Muscle layer of colon (tissue), 2 donors: ENCODE data around the gene SH2D3A.
"Not testable (repeated sequence)": the region's sequence is repeated elsewhere in the genome, so short reads cannot be mapped to it uniquely, and the experiment has no call there.

ENCODE experiments used
- H3K27ac ChIP-seq: one replicate; pipeline ENCODE4 v1.7.0; 2013; ENCODE audit warnings: low read depth, mild to moderate bottlenecking, low read length, moderate library complexity
- H3K27me3 ChIP-seq, 2 donors: one replicate each; pipeline ENCODE4 v1.7.0; 2013; ENCODE audit warnings: low read length in 2 of 2, mild to moderate bottlenecking in 2 of 2; ENCODE audit not compliant: insufficient read depth in 2 of 2, control insufficient read depth in 1 of 2
- H3K36me3 ChIP-seq: one replicate; pipeline ENCODE4 v1.7.0; 2013; ENCODE audit warnings: mild to moderate bottlenecking, low read length; ENCODE audit not compliant: insufficient read depth
- H3K4me1 ChIP-seq: one replicate; pipeline ENCODE4 v1.7.0; 2013; ENCODE audit warnings: mild to moderate bottlenecking, low read length; ENCODE audit not compliant: insufficient read depth
- H3K4me3 ChIP-seq, 2 donors: one replicate each; pipeline ENCODE4 v1.7.0; 2013; ENCODE audit warnings: low read length in 2 of 2, low read depth in 1 of 2, mild to moderate bottlenecking in 1 of 2, moderate library complexity in 1 of 2
- H3K9ac ChIP-seq: one replicate; pipeline ENCODE4 v1.7.0; 2013; ENCODE audit warnings: low read length
- H3K9me3 ChIP-seq: one replicate; pipeline ENCODE4 v1.7.0; 2013; ENCODE audit warnings: mild to moderate bottlenecking, low read length
- donor health status: abdominal sarcoma.
- donor health status: Adenocarcinoma of cecum.

The SH2D3A gene

DNA sequence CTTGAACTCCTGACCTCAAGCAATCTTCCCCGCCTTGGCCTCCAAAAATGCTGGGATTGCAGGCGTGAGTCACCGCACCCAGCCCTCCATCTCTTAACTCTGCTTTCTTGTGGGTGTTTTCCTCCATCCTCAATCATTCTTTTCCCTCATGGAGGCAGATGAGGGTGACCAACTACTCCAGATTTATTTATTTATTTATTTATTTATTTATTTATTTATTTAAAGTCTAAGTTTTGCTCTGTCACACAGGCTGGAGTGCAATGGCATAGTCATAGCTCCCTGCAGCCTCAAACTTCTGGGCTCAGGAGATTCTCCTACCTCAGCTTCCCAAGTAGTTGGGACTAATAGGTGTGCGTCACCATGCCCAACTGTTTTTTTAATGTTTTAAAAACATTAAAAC lies 20.2 kb upstream of the SH2D3A start:
- Histone ChIP-seq H3K27ac (no peak overlapping the region), H3K4me1 (no peaks in the 10 kb centered on the region), H3K4me3 (no peak overlapping the region), H3K27me3 (no peaks in the 10 kb centered on the region), H3K9ac (no peak overlapping the region), H3K9me3 (no peaks in the 10 kb centered on the region), H3K36me3 (no peaks in the 10 kb centered on the region)

DNA sequence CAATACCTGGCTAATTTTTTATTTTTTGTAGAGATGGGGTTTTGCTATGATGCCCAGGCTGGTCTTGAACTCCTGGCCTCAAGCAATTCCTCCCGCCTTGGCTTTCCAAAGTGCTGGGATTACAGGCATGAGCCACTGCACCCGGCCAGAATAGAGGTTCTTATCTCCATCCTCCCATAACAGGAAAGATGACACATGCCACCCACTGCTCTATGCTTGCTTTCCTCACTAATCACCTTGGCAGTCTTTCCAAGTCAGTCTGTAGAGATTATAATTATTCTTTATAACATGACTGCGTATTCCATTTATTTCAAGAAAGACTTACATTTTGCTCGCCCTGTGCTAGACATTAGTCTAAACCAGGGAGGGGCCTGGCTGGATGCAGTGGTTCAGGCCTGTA lies 12.0 kb upstream of the SH2D3A start:
- no peaks in the 10 kb centered on the region for H3K4me1 ChIP-seq
- no peaks in the 10 kb centered on the region for H3K36me3 ChIP-seq
- no peak overlapping the region for H3K27ac ChIP-seq
- H3K4me3 ChIP-seq, result no peak overlapping the region
- H3K27me3 ChIP-seq, result no peaks in the 10 kb centered on the region
- H3K9me3 ChIP-seq, result no peaks in the 10 kb centered on the region
- no peak overlapping the region for H3K9ac ChIP-seq

DNA sequence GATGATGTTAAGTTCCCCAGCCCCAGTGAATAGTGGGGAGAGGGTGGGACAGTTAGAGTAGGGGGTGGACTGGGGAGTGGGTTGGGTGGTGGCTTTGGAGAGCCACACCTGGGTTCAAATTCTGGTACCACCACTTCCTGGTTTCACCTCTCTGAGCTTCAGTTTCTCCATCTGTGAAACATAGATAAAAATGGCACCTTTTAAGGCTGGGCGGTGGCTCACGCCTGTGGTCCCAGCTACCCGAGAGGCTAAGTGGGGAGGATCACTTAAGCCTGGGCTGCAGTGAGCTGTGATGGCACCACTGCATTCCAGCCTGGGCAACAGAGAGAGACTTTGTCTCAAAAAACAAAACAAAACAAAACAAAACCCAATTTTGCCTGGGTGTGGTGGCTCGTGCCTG lies 11.2 kb upstream of the SH2D3A start:
- Histone ChIP-seq H3K27ac (no peak overlapping the region), H3K27me3 (no peaks in the 10 kb centered on the region), H3K9ac (no peak overlapping the region), H3K4me1 (no peaks in the 10 kb centered on the region), H3K4me3 (no peak overlapping the region), H3K9me3 (no peaks in the 10 kb centered on the region), H3K36me3 (no peaks in the 10 kb centered on the region)

DNA sequence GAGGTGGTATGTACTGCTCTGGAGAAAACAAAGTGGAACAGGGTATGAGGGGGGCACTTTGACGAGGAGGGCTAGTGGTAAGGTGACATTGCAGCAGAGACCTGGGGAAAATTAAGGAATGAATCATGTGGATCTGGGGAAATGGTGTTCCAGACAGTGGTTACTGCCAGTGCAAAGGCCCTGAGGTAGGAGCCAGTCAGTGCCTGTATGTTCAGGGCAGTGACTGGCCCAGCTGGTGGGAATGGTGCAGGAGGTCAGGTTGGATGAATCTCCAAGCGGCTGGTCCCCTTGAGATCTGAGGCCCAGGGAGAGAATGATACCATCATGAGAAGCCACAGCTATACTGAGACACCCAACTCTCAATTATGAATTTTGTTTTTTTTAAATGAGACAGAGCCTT lies 10.2 kb upstream of the SH2D3A start:
- H3K9me3 ChIP-seq, result no peaks in the 10 kb centered on the region
- no peak overlapping the region for H3K4me3 ChIP-seq
- H3K9ac ChIP-seq, result no peak overlapping the region
- peaks cover 0 to 6% of the 10 kb centered on the region in 2 donors for H3K27me3 ChIP-seq
- H3K4me1 ChIP-seq, result no peaks in the 10 kb centered on the region
- no peaks in the 10 kb centered on the region for H3K36me3 ChIP-seq
- H3K27ac ChIP-seq, result no peak overlapping the region

DNA sequence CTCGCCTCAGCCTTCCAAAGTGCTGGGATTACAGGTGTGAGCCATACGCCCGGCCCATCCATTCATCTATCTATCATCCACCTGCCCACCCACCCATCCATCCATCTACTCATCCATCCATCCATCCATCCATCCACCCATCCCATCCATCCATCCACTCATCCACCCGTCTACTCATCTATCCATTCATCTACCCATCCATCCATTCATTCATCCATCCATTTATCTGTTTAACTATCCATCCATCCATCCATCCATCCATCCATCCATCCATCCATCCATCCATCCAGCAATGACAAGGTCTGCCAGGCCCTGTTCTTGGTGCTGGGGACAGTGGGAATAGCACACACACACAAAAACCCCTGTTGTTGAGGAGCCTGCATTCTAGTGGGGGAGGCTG lies 9.8 kb upstream of the SH2D3A start:
- Histone ChIP-seq H3K4me1 (no peaks in the 10 kb centered on the region), H3K9ac (no peak overlapping the region), H3K4me3 (no peak overlapping the region), H3K27ac (no peak overlapping the region), H3K36me3 (no peaks in the 10 kb centered on the region), H3K9me3 (no peaks in the 10 kb centered on the region), H3K27me3 (peaks cover 0 to 7% of the 10 kb centered on the region in 2 donors)

DNA sequence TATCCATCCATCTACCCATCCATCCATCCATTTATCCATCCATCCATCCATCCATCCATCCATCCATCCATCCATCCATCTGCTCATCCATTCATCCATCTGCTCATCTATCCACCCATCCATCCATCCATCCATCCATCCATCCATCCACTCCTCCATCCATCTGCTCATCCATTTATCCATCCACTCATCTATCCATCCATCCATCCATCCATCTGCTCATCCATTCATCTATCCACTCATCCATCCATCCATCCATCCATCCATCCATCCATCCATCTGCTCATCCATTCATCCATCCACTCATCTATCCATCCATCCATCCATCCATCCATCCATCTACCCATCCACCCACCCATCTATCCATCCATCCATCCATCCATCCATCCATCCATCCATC lies 8.8 kb upstream of the SH2D3A start:
- H3K27ac ChIP-seq, H3K36me3 ChIP-seq, H3K4me1 ChIP-seq, H3K27me3 ChIP-seq, H3K4me3 ChIP-seq, H3K9me3 ChIP-seq, H3K9ac ChIP-seq: not testable (repeated sequence)

DNA sequence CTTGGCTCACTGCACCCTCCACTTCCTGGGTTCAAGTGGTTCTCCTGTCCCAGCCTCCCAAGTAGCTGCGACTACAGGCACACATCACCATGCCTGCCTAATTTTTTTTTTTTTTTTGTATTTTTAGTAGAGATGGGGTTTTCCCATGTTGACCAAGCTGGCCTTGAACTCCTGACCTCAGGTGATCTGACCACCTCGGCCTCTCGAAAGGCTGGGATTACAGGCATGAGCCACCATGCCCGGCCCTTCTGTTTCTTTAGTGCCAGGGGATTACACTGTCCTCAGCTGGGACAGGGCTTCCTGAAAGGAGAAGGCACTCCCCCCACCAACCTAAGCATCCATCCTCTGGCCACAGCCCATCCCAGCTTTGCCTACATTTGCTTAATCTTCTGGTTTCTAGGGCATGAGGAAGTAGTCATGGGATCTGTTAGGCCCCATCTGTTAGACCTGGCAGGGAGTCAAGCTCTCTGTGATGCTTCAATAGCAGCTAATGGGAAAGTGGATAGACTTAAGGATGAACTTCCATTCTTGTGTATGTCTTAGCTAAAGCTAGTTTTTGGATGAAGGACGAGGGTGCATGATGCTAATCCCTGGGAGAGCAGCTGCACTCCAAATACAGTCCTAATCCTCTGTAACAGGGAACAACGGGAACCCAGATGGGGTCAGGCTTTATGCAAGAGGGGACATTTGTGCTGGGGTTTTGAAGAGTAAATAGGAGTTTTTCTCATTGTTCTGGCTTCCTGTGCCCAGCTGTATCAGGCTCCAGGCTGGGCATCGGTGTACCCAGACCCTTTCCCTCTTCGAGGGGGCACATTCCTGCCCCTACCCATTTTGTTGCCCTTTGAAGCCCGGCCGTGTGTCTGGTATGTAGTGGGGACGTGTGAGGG lies 7.8 kb upstream of the SH2D3A start:
- Histone ChIP-seq H3K36me3 (no peaks in the 10 kb centered on the region), H3K9me3 (no peaks in the 10 kb centered on the region), H3K9ac (no peak overlapping the region), H3K27ac (no peak overlapping the region), H3K4me1 (no peaks in the 10 kb centered on the region), H3K4me3 (no peak overlapping the region), H3K27me3 (peaks cover 0 to 7% of the 10 kb centered on the region in 2 donors)

DNA sequence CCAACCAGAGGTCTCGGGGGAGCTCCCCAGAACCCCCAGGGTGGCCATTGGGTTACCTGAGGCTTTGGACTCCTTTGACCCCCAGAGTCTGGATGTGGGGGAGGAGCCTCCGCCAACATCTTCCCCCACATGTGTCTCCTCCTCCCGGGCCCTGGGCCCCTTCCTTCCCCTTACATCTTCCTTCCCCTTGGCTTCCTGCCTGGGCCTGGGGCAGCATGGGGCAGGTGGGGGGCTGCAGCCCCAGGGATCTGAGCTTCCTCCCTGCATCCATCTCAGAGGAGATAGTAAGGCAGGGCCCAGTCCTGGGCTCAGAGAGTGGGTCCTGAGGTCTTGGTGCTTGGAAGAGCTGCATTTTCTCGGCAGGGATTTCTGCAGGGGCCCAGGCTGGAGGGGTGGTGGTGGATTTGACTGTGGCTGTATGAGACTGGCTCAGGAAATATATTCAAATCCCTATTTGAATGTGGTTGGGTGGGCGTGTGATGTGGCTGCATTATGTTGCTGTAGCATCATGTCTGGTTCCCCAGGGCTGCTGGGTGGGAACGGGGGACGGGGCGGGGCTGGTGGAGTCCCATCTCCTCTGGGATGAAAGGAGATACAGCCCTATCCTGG lies 6.2 kb upstream of the SH2D3A start:
- Histone ChIP-seq H3K9ac (no peak overlapping the region), H3K27me3 (peaks cover 0 to 10% of the 10 kb centered on the region in 2 donors), H3K9me3 (no peaks in the 10 kb centered on the region), H3K4me1 (no peaks in the 10 kb centered on the region), H3K27ac (no peak overlapping the region), H3K4me3 (peak overlapping the region in 1 of 2 donors; percentile 14), H3K36me3 (no peaks in the 10 kb centered on the region)

DNA sequence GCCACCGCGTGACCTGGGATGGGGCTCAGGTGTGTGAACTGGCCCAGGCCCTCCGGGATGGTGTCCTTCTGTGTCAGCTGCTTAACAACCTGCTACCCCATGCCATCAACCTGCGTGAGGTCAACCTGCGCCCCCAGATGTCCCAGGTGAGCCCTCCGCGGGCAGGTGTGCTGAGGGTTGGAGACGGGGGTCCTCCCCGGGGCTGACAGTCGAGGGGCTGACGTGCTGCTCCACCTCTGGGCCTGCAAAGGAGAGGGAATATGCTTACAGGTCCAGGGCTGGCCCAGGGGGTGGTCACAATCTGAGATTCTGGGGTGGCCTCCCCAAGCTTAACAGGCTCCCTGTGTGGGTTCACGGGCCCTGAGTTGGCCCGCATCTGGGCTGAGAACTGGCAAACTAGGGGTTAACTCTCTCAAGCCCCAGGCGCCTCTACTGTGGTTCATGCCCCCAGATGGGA lies 5.7 kb upstream of the SH2D3A start:
- peaks cover 3 to 14% of the 10 kb centered on the region in 2 donors for H3K27me3 ChIP-seq
- no peak overlapping the region for H3K9ac ChIP-seq
- no peaks in the 10 kb centered on the region for H3K36me3 ChIP-seq
- no peak overlapping the region for H3K27ac ChIP-seq
- no peaks in the 10 kb centered on the region for H3K9me3 ChIP-seq
- H3K4me3 ChIP-seq, result peak overlapping the region; percentile 14 to 20
- no peaks in the 10 kb centered on the region for H3K4me1 ChIP-seq

DNA sequence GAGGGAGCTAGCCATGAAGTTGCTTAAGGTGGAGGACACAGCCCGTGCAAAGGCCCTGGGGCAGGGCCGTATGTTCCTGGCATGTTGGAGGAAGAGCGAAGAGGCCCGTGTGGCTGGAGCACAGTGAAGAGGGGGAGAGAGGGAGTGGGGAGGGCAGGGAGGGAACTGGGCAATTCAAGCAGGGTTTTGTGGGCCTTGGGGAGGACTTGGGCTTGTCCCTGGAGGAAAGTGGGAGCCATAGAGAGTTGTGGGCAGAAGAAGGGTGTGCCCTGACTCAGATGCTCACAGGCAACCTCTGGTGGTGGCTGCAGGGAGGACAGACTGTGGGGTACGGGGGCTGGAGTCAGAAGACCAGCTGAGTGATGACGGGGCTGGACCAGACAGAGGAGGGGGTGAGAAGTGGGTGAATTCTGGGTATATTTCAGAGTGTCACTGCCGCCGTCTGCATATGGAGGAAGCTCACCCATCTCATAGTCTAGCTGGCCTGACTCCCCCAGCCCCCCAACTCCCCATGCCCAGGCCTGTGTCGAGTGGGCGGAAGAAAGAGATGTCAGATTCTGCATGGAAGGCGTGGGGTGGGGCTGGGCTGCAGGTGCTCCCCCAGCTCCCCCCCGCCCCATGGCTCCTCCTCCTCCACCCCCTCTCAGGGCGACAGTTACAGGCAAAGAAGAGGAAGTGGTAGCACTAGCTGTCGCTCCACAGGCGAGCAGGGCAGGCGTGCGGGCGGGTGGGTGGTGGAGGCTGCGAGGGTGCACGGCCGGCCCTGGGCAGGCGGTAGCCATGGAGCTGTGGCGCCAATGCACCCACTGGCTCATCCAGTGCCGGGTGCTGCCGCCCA lies 5.0 kb upstream of the SH2D3A start, which contains the start of gene VAV1:
Gene VAV1, plus strand, starts transcription at position 681 of the 838 bp plus-strand sequence. Its CDS starts 100 bp downstream, at position 781.
- H3K9ac ChIP-seq, result no peak within 1 kb of the TSS
- H3K27me3 ChIP-seq, result peaks cover 9 to 20% of the 10 kb centered on the region in 2 donors
- no peaks in the 10 kb centered on the region for H3K36me3 ChIP-seq
- peak within 1 kb of the TSS; percentile 14 to 20 for H3K4me3 ChIP-seq
- H3K9me3 ChIP-seq, result no peaks in the 10 kb centered on the region
- H3K27ac ChIP-seq, result no peak within 1 kb of the TSS
- no peaks in the 10 kb centered on the region for H3K4me1 ChIP-seq

DNA sequence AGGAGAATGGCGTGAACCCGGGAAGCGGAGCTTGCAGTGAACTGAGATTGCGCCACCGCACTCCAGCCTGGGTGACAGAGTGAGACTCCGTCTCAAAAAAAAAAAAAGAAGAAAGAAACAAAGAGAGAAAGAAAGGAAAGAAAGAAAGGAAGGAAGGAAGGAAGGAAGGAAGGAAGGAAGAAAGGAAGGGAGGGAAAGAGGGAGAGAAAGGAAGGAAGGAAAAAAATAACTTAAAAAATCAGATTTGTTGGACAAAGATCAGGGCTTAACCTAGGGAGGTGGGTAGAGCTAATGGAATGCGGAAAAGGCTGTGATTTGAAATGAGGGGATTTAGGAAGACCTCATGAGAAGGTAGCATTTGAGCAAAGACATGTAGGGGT lies 4.4 kb upstream of the SH2D3A start:
- peaks cover 15 to 26% of the 10 kb centered on the region in 2 donors for H3K27me3 ChIP-seq
- H3K9me3 ChIP-seq, H3K4me1 ChIP-seq, H3K27ac ChIP-seq, H3K36me3 ChIP-seq, H3K4me3 ChIP-seq, H3K9ac ChIP-seq: not testable (repeated sequence)
